Liver (tissue), 3 donors: ENCODE measurements around the gene KRT25.
"Not testable (repeated sequence)": the region's sequence is repeated elsewhere in the genome, so short reads cannot be mapped to it uniquely, and the experiment has no call there.

Experiments
- ATF3 ChIP-seq: IDR thresholded peaks from 2 replicates; pipeline ENCODE4 v1.6.1; 2016; ENCODE audit warnings: antibody characterized with exemption
- CTCF ChIP-seq: fragments of 150-350 bp; IDR thresholded peaks from 2 replicates; pipeline ENCODE4 v1.5.1; 2017; ENCODE audit warnings: improper control_type of control experiment, low read depth, low read length; ENCODE audit not compliant: missing input control
- FOXA1 ChIP-seq: IDR thresholded peaks from 2 replicates; pipeline ENCODE4 v1.6.1; 2016; ENCODE audit warnings: antibody characterized with exemption
- GABPA ChIP-seq, 2 donors: IDR thresholded peaks in 1 of 2; conservative IDR thresholded peaks in 1 of 2; 2 replicates each; pipeline ENCODE4 v1.6.1; 2016; ENCODE audit warnings: antibody characterized with exemption in 2 of 2, mild to moderate bottlenecking in 1 of 2, moderate library complexity in 1 of 2
- HNF4A ChIP-seq, 2 donors: conservative IDR thresholded peaks; 2 replicates each; pipeline ENCODE4 v1.6.1; 2016; ENCODE audit warnings: antibody characterized with exemption in 2 of 2, mild to moderate bottlenecking in 2 of 2
- HNF4G ChIP-seq: IDR thresholded peaks from 2 replicates; pipeline ENCODE4 v1.6.1; 2016; ENCODE audit warnings: antibody characterized with exemption
- JUND ChIP-seq, 2 donors: IDR thresholded peaks; 2 replicates each; pipeline ENCODE4 v1.6.1; 2016; ENCODE audit warnings: antibody characterized with exemption in 2 of 2
- RXRA ChIP-seq, 2 donors: IDR thresholded peaks; 2 replicates each; pipeline ENCODE4 v1.6.1; 2017 to 2018; ENCODE audit warnings: antibody characterized with exemption in 2 of 2, mild to moderate bottlenecking in 1 of 2
- SP1 ChIP-seq: IDR thresholded peaks from 2 replicates; pipeline ENCODE4 v1.6.1; 2018; ENCODE audit warnings: antibody characterized with exemption, mild to moderate bottlenecking
- YY1 ChIP-seq: IDR thresholded peaks from 2 replicates; pipeline ENCODE4 v1.6.1; 2016; ENCODE audit warnings: antibody characterized with exemption, mild to moderate bottlenecking
- TF ChIP-seq, protein P1 (sequence below): IDR thresholded peaks from 2 replicates; pipeline ENCODE4 v1.6.1; 2016; ENCODE audit warnings: antibody characterized with exemption
- TF ChIP-seq, protein P2 (sequence below): IDR thresholded peaks from 2 replicates; pipeline ENCODE4 v1.6.1; 2016; ENCODE audit warnings: antibody characterized with exemption, mild to moderate bottlenecking
- donor health status: healthy.
- donor health status: healthy.

DNA sequence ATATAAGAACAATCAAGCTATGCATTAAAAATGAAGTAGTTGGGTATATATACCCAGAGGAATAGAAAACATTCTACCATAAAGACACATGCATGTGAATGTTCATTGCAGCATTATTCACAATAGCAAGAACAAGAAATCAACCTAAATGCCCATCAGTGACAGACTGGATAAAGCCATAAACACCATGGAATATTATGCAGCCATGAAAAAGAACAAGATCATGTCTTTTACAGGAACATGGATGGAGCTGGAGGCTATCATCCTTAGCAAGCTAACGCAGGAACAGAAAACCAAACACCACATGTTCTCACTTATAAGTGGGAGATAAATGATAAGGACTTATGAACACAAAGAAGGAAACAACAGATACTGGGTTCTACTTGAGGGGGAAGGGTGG lies 6.5 kb downstream of the KRT25 start:
- TF ChIP-seq YY1; CTCF; HNF4G; GABPA (IDR thresholded peaks at IDR 0.05 in 1 of 2, conservative IDR thresholded peaks at IDR 0.05 in 1 of 2); FOXA1; SP1; ATF3; JUND (IDR thresholded peaks at IDR 0.05); RXRA (IDR thresholded peaks at IDR 0.05); HNF4A (conservative IDR thresholded peaks at IDR 0.05): not testable (repeated sequence)
- TF ChIP-seq, protein P1, sequence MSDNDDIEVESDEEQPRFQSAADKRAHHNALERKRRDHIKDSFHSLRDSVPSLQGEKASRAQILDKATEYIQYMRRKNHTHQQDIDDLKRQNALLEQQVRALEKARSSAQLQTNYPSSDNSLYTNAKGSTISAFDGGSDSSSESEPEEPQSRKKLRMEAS: not testable (repeated sequence)
- TF ChIP-seq, protein P2, sequence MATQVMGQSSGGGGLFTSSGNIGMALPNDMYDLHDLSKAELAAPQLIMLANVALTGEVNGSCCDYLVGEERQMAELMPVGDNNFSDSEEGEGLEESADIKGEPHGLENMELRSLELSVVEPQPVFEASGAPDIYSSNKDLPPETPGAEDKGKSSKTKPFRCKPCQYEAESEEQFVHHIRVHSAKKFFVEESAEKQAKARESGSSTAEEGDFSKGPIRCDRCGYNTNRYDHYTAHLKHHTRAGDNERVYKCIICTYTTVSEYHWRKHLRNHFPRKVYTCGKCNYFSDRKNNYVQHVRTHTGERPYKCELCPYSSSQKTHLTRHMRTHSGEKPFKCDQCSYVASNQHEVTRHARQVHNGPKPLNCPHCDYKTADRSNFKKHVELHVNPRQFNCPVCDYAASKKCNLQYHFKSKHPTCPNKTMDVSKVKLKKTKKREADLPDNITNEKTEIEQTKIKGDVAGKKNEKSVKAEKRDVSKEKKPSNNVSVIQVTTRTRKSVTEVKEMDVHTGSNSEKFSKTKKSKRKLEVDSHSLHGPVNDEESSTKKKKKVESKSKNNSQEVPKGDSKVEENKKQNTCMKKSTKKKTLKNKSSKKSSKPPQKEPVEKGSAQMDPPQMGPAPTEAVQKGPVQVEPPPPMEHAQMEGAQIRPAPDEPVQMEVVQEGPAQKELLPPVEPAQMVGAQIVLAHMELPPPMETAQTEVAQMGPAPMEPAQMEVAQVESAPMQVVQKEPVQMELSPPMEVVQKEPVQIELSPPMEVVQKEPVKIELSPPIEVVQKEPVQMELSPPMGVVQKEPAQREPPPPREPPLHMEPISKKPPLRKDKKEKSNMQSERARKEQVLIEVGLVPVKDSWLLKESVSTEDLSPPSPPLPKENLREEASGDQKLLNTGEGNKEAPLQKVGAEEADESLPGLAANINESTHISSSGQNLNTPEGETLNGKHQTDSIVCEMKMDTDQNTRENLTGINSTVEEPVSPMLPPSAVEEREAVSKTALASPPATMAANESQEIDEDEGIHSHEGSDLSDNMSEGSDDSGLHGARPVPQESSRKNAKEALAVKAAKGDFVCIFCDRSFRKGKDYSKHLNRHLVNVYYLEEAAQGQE: not testable (repeated sequence)
